Spinal cord (tissue), 10 donors: ENCODE measurements around the gene VAMP8. TPM values are rescaled to one million over a fixed set of nuclear protein-coding genes. Genes with fewer than 3 reads are reported as not detected.
"Not testable (repeated sequence)": the region's sequence is repeated elsewhere in the genome, so short reads cannot be mapped to it uniquely, and the experiment has no call there.

Experiments used
- DNase-seq, 6 donors: peaks; one replicate each; pipeline versions ENCODE4 v3.0.0 to v3.0.0-alpha.2; 2013 to 2015; ENCODE audit warnings: low spot score in 6 of 6, low read depth in 4 of 6
- H3K27ac ChIP-seq: one replicate; pipeline ENCODE4 v1.5.1; 2013; ENCODE audit warnings: low read depth, low read length, control low read depth
- H3K27me3 ChIP-seq: one replicate; pipeline ENCODE4 v1.6.1; 2013; ENCODE audit warnings: low read length; ENCODE audit not compliant: control insufficient read depth, insufficient read depth
- H3K36me3 ChIP-seq: one replicate; pipeline ENCODE4 v1.6.1; 2013; ENCODE audit warnings: low read length; ENCODE audit not compliant: control insufficient read depth, insufficient read depth
- H3K4me1 ChIP-seq: one replicate; pipeline ENCODE4 v1.6.1; 2013; ENCODE audit warnings: low read length; ENCODE audit not compliant: control insufficient read depth, insufficient read depth
- H3K4me3 ChIP-seq: one replicate; pipeline ENCODE4 v1.5.1; 2013; ENCODE audit warnings: low read depth, low read length, control low read depth
- H3K9me3 ChIP-seq: one replicate; pipeline ENCODE4 v1.6.1; 2013; ENCODE audit warnings: low read length; ENCODE audit not compliant: control insufficient read depth, insufficient read depth
- WGBS: methylation state at CpG from one replicate; pipeline ENCODE4 v1.1.5; 2013; ENCODE audit warnings: missing lambda C conversion rate; ENCODE audit not compliant: insufficient coverage; 5-methylcytosine and 5-hydroxymethylcytosine counted together
- polyA plus RNA-seq, 2 donors: library from polyadenylated mRNA; unstranded; fragments of 120-200 nt; gene quantifications; one replicate each; pipeline ENCODE4 v1.2.1, GENCODE V29; 2013; ENCODE audit not compliant: insufficient read length in 2 of 2
- total RNA-seq, 2 donors: library from RNA; depleted of rRNA in 1 of 2; stranded (reverse); fragments of 120-200 nt in 1 of 2; fragments of >200 nt in 1 of 2; gene quantifications; one replicate each; pipeline versions ENCODE4 v1.2.3 to v1.2.4, GENCODE V29; 2013 to 2014
- donor health status: healthy.

VAMP8 gene
- total and polyA plus RNA-seq, 4 donors = 10.3 to 32.3 (median 12.7) TPM

DNA sequence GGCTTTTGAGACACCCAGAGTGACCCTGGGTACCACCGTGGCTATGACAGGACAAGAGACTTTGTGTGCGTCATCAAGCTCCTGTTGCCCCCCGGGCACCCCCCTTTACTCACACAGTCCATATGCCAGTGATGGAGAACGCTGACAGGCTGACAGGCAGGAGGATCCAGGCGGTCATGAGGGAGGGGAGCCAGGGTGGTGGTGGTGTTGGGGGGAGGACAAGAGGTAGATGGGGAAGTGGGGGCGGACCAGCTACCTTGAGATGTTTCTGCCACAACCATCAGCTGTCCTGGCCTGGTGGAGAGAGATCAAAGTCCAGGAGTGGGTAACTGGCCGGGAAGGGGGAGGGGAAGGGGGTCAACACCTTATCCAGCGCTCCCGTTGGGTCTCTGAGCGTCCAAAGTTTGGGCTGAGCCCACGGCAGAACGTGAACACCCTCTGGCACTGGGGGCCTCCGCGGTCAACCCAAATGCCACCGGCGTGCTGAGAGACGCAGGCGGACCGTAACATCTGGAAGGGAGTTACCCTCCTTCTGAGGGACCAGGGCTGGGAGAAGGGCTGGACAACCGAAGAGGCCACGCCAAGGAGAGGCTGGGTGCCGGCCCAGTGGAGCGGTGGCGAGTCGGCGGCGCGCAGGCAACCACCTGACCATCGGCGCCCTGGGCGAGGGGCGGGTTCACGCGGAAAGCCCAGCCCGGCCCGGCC is 24.5 kb downstream of the VAMP8 start:
- peak overlapping the region; percentile 89 for H3K4me3 ChIP-seq
- 3% methylated on average over 33 of the region's 36 CpGs for WGBS
- H3K4me1 ChIP-seq = peaks cover 47% of the 10 kb centered on the region
- H3K9me3 ChIP-seq = no peaks in the 10 kb centered on the region
- peaks cover 37% of the 10 kb centered on the region for H3K36me3 ChIP-seq
- peak in 1 of 6 donors; percentile 67 for DNase-seq
- no peaks in the 10 kb centered on the region for H3K27me3 ChIP-seq
- H3K27ac ChIP-seq = peak overlapping the region; percentile 33

DNA sequence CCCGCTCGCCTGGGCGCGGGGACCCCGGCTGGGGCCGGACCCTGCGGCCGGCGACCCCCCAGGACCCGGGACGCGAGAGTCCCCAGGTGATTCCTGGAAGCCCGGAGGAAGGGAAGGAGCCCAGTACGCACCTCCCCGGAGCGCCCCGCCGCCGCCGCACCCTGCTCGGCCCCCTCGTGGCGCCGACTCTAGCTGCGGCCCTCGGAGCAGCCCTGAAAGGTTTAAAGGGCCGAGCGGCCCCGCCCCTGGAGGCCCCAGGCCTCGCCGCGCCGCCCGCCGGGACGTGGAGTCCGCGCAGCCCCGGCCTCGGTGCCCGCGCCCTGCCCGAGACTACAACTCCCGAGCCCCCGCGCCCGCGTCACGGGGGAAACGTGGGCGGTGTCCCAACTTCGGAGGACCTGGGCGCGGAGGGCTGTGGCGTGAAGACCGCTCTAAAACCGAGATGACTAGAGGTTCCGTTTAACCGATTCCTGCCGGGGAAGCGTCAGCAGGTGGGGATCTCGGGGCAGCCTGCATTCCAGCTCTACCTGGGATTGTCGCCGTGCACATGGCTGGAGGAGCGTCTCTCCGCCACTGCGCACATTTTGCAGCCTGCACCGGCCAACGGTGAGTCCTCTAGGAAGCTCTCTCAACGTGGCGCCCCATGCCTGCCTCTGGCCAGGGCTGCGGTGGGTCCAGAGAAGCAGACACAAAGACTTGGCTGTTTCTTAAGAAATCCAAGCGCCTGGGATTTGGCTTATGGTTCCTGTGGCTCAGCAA is 25.3 kb downstream of the VAMP8 start, which contains the start of gene TMEM150A:
TMEM150A (minus strand) TSS at position 223 of the 759 bp plus-strand sequence. CDS start 750 bp downstream, outside the sequence.
- peaks cover 34% of the 10 kb centered on the region for H3K36me3 ChIP-seq
- no peaks in the 10 kb centered on the region for H3K9me3 ChIP-seq
- peak within 1 kb of the TSS; percentile 70 for H3K27ac ChIP-seq
- under 1% methylated on average over 73 of the region's 73 CpGs for WGBS
- peak; percentile 71 to 97 (median 84) for DNase-seq
- H3K27me3 ChIP-seq = no peaks in the 10 kb centered on the region
- H3K4me3 ChIP-seq = peak within 1 kb of the TSS; percentile 89
- peaks cover 43% of the 10 kb centered on the region for H3K4me1 ChIP-seq

DNA sequence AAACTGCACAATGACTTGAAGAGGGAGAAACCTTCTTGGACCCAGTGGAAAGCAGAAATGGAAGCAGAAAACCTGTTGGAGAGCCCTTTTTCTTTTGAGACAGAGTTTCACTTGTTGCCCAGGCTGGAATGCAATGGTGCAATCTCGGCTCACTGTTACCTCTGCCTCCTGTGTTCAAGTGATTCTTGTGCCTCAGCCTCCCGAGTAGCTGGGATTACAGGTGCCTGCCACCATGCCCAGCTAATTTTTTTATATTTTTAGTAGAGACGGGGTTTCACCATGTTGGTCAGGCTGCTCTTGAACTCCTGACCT is 26.7 kb downstream of the VAMP8 start:
- not testable (repeated sequence) for H3K27ac ChIP-seq, DNase-seq, H3K4me3 ChIP-seq, H3K9me3 ChIP-seq, H3K27me3 ChIP-seq
- H3K36me3 ChIP-seq = peaks cover 32% of the 10 kb centered on the region
- WGBS = 94% methylated on average over 2 of the region's 3 CpGs
- peaks cover 43% of the 10 kb centered on the region for H3K4me1 ChIP-seq

DNA sequence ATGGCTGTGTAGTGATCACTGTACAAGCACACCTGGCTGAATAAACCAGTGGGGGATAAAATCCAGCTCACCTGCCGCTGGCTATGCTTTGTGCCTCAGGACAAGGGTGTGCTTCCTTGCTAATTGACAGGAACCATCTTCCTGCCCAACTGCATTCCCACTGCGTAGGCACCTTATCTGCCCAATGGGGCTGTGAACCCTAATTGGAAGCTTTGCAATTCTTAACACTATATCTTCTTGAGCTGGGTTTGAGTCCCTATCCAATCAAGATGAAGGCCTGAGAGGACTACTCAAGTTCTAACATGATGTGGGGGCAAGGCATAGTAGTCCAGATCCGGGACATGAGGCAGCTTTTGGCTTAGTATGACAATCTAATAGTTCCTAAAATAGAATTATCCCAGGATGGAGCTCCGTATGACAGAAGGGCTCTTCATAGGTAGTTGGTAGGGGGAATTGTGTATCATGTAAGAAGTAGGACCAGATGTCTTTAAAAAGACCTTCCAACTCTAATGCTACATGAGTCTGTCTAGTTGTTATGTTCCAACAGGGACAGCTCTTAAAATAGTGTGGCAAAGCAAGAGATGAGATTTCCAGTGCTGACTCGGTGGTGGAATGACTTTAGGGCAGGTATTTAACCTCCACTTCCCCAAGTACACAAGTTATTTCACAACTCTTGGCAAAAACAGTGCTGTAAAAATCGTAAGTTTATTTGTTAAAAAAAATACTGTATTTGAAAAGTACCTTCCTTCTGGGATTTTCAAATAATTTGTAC is 27.4 kb downstream of the VAMP8 start:
- Histone ChIP-seq H3K9me3 (no peaks in the 10 kb centered on the region), H3K4me1 (peaks cover 43% of the 10 kb centered on the region), H3K36me3 (peaks cover 32% of the 10 kb centered on the region), H3K27ac (peak overlapping the region; percentile 81), H3K4me3 (no peak overlapping the region), H3K27me3 (no peaks in the 10 kb centered on the region)
- DNase-seq = no peak
- WGBS = 100% methylated on average over 1 of the region's 6 CpGs

DNA sequence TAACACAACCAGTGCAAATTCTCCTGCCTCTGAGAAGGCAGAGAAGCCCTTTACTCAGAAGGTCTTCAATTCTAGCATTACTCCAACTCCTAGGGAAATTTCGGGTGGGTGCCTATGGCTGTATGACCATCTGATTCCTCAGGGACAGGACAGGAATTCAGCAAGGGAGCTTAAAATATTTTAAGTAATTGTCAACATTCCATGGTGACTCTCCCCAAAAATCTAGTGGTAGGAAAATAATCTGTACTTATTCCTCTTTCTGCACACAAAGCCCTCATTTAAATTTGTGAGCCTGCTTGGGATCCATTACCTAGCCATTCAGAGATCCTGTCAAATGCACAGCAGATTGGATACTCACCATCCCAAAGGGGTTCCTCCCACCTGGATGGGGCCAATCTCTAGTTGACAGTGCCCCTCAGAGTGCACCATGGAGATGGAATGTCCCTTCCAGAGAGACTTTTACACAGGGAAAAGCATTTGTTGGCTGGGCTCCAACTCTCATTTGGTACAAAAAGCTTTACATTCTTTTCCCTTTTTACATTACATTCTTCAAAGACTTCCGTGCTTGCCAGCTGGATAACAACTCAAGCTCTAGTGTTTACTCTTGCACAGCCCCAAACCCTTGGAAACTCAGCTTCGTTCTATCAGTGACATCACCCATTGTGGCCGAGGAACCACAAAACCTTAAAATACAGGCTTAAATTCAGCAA is 28.2 kb downstream of the VAMP8 start:
- H3K27me3 ChIP-seq = no peaks in the 10 kb centered on the region
- peak overlapping the region; percentile 12 for H3K4me3 ChIP-seq
- H3K4me1 ChIP-seq = peaks cover 50% of the 10 kb centered on the region
- H3K27ac ChIP-seq = peak overlapping the region; percentile 81
- WGBS = 16% methylated on average over 2 of the region's 4 CpGs
- H3K9me3 ChIP-seq = no peaks in the 10 kb centered on the region
- peak in 2 of 6 donors; percentile 87 to 88 for DNase-seq
- H3K36me3 ChIP-seq = peaks cover 31% of the 10 kb centered on the region

- WGBS = 28% methylated on average over 6 of the region's 7 CpGs
- DNase-seq = no peak
- Histone ChIP-seq H3K27ac (peak overlapping the region; percentile 81), H3K27me3 (no peaks in the 10 kb centered on the region), H3K4me1 (peaks cover 50% of the 10 kb centered on the region), H3K4me3 (peak overlapping the region; percentile 12), H3K36me3 (peaks cover 26% of the 10 kb centered on the region), H3K9me3 (no peaks in the 10 kb centered on the region)
Measured at GRCh38 chr2:85606116-85606455, 28.7 kb downstream of the VAMP8 start.

DNA sequence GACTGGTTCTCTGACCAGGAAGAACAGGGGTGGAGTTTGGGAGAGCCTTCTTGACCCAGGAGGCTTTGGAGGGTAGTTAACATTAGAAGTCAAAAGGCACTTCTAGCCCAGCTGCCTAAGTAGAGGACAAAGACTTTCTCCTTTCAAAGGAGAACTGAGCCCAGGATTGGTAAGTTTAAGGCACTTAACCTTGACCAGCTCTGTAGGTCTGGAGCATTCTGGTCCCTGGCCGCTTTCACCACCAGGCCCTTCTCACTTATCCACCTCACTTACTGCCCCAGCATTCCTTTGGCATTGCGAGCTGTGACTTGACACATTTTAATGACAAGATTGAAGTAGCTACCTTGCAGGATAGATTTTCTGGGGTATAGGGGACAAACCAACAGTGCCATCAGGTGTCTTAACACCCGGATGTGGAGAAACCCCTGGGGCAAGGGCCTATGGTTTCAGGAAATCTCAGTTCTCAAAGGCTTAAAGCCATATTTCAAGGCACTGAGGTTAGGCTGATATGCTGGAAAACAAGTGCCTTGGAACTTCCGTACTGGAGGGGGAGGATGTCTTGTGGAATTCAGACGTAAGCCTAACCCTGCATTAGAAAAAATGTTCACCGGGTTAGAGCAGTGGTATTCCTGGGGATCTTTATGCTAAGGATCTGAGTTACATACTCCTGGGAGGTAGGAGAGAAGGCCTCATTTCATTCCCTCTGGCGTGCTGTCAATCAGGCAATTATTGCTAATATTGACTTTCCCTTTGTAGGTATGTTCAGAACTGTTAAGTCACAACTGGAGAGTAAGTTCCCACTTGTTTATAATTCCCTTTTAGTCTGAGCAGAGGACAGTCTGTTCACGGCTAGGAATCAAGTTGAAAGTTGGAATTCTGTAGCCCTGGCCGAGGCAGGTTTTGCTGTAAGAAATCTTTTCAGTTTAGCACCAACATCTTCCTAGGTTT is 30.2 kb downstream of the VAMP8 start:
- no peaks in the 10 kb centered on the region for H3K9me3 ChIP-seq
- DNase-seq = no peak
- H3K27ac ChIP-seq = no peak overlapping the region
- H3K36me3 ChIP-seq = peaks cover 25% of the 10 kb centered on the region
- H3K27me3 ChIP-seq = no peaks in the 10 kb centered on the region
- H3K4me3 ChIP-seq = no peak overlapping the region
- 93% methylated on average over 3 of the region's 9 CpGs for WGBS
- H3K4me1 ChIP-seq = peaks cover 48% of the 10 kb centered on the region

GRCh38 chr2:85611217-85611704 is 33.9 kb downstream of the VAMP8 start:
- H3K4me1 ChIP-seq = peaks cover 38% of the 10 kb centered on the region
- H3K4me3 ChIP-seq = peak overlapping the region; percentile 59
- H3K27ac ChIP-seq = peak overlapping the region; percentile 54
- H3K27me3 ChIP-seq = no peaks in the 10 kb centered on the region
- peaks cover 25% of the 10 kb centered on the region for H3K36me3 ChIP-seq
- no peaks in the 10 kb centered on the region for H3K9me3 ChIP-seq
- DNase-seq = no peak
- 5% methylated on average over 22 of the region's 24 CpGs for WGBS
